K562 (cell line): ENCODE data around the gene PNPLA7. TPM values are rescaled to one million over a fixed set of nuclear protein-coding genes. Genes with fewer than 3 reads are reported as not detected.

Experiments
- ATAC-seq: fragments of 200-7000 bp; cut with Tn5 transposase; 3 replicates; pipeline ENCODE4 v1.9.1; 2020; ENCODE audit warnings: moderate library complexity
- BruUV-seq: library from RNA; stranded (reverse); fragments of 400-500 nt; replicated peaks from 2 replicates; lab custom pipeline; 2021; lab: Mats Ljungman, UMichigan
- CTCF ChIA-PET: fragments of 300-600 bp; formaldehyde crosslinking; extraction: SDS; loops from one replicate; lab custom pipeline; 2021; ENCODE audit warnings: low intra/inter-chr PET ratio; lab: Yijun Ruan, JAX
- POLR2A ChIA-PET: fragments of 300-600, 350-650 bp; sonication (Branson Sonifier 250); formaldehyde crosslinking; extraction: SDS; loops from one replicate; lab custom pipeline; 2021; ENCODE audit warnings: antibody characterized with exemption, inconsistent platforms; lab: Yijun Ruan, JAX
- DNase-seq, 4 experiments: peaks; one replicate each; pipeline versions ENCODE4 v3.0.0 to v3.0.0-alpha.2; 2011 to 2018; ENCODE audit warnings: low spot score in 3 of 4, mixed read lengths in 3 of 4; ENCODE audit errors: extremely low read depth in 1 of 4
- FAIRE-seq: peaks from 2 replicates; lab custom pipeline; 2011; peaks lifted over from hg19 to GRCh38; lab: Jason Lieb, UNC
- H2AFZ ChIP-seq: 2 replicates; pipeline ENCODE4 v1.6.0; 2011; ENCODE audit warnings: low read depth, low read length, control low read depth, inconsistent platforms
- H3K27ac ChIP-seq: fragments of 200-600 bp; 3 replicates; pipeline ENCODE4 v1.8.0; 2011; ENCODE audit warnings: low read depth, mild to moderate bottlenecking, control low read depth, inconsistent platforms, low read length, moderate library complexity, mixed read lengths; ENCODE audit errors: extremely low read depth
- H3K27me3 ChIP-seq, 2 experiments: fragments of 300-600 bp in 1 of 2; 2 replicates in 1 of 2; 3 replicates in 1 of 2; pipeline versions ENCODE4 v1.6.0 to v1.8.0; 2011; ENCODE audit warnings: inconsistent platforms in 2 of 2, low read length in 2 of 2, mild to moderate bottlenecking in 1 of 2, mixed read lengths in 1 of 2, moderate library complexity in 1 of 2; ENCODE audit not compliant: control insufficient read depth in 2 of 2, insufficient read depth in 2 of 2
- H3K36me3 ChIP-seq: fragments of 300-600 bp; 3 replicates; pipeline ENCODE4 v1.8.0; 2011; ENCODE audit warnings: mild to moderate bottlenecking, low read length, inconsistent platforms; ENCODE audit not compliant: control insufficient read depth, insufficient read depth
- H3K4me1 ChIP-seq, 2 experiments: fragments of 200-600 bp in 1 of 2; replicated peaks in 1 of 2; 2 replicates in 1 of 2; 3 replicates in 1 of 2; pipeline versions ENCODE4 v1.5.1 to v1.8.0; 2011; ENCODE audit warnings: inconsistent platforms in 2 of 2, low read length in 2 of 2, mild to moderate bottlenecking in 1 of 2, mixed read lengths in 1 of 2, moderate library complexity in 1 of 2; ENCODE audit not compliant: control insufficient read depth in 2 of 2, insufficient read depth in 2 of 2
- H3K4me2 ChIP-seq: 2 replicates; pipeline ENCODE4 v1.6.1; 2011; ENCODE audit warnings: low read length, control low read depth, inconsistent platforms, mixed read lengths; ENCODE audit not compliant: insufficient read depth
- H3K4me3 ChIP-seq: fragments of 200-600 bp; sonication (generic), shearing (Covaris generic); 2 replicates; pipeline ENCODE4 v1.5.1; 2016; ENCODE audit warnings: control low read depth, inconsistent platforms
- H3K79me2 ChIP-seq: fragments of 200-600 bp; 3 replicates; pipeline ENCODE4 v1.8.0; 2011; ENCODE audit warnings: low read length, inconsistent platforms; ENCODE audit not compliant: control insufficient read depth, insufficient read depth
- H3K9ac ChIP-seq, 2 experiments: 2 replicates each; pipeline versions ENCODE4 v1.6.0 to v1.6.1; 2011; ENCODE audit warnings: low read depth in 2 of 2, low read length in 2 of 2, control low read depth in 1 of 2, inconsistent platforms in 1 of 2, mild to moderate bottlenecking in 1 of 2, mixed read lengths in 1 of 2; ENCODE audit not compliant: insufficient read depth in 1 of 2
- H3K9me1 ChIP-seq: one replicate; pipeline ENCODE4 v1.6.0; 2011; ENCODE audit warnings: inconsistent platforms, mild to moderate bottlenecking, low read length, moderate library complexity; ENCODE audit not compliant: control insufficient read depth, insufficient read depth
- H3K9me3 ChIP-seq: replicated peaks from 2 replicates; pipeline ENCODE4 v1.5.1; 2011; ENCODE audit warnings: low read depth, low read length, inconsistent platforms; ENCODE audit not compliant: control insufficient read depth, insufficient read depth
- H4K20me1 ChIP-seq: replicated peaks from 2 replicates; pipeline ENCODE4 v1.6.1; 2011; ENCODE audit warnings: low read length, inconsistent platforms, mixed read lengths; ENCODE audit not compliant: control insufficient read depth, insufficient read depth
- GTF2F1 ChIP-seq: IDR thresholded peaks from 2 replicates; pipeline ENCODE4 v1.6.1; 2011; ENCODE audit warnings: low read depth, low read length, improper control_type of control experiment
- PATZ1 ChIP-seq: fragments of 250-450 bp; sonication (Bioruptor Pico); IDR thresholded peaks from 2 replicates; pipeline ENCODE4 v1.5.0; 2020; ENCODE audit warnings: mild to moderate bottlenecking, borderline replicate concordance
- POLR2A ChIP-seq: fragments of 450-650 bp; conservative IDR thresholded peaks from 2 replicates; pipeline ENCODE4 v1.6.1; 2016
- POLR2B ChIP-seq: fragments of 450-650 bp; IDR thresholded peaks from 2 replicates; pipeline ENCODE4 v1.6.1; 2018; ENCODE audit warnings: low read depth; ENCODE audit not compliant: partially characterized antibody
- POLR2G ChIP-seq: fragments of 200-400 bp; formaldehyde crosslinking; IDR thresholded peaks from 2 replicates; pipeline ENCODE4 v1.6.1; 2017; ENCODE audit warnings: low read depth, mild to moderate bottlenecking, antibody characterized with exemption, low read length, moderate library complexity
- POLR3A ChIP-seq: IDR thresholded peaks from 2 replicates; pipeline ENCODE4 v1.6.1; 2011; ENCODE audit warnings: borderline replicate concordance, mild to moderate bottlenecking, moderate library complexity; ENCODE audit not compliant: insufficient read length, insufficient read depth; ENCODE audit errors: extremely low read depth
- PPARD ChIP-seq: fragments of 250-450 bp; sonication (Bioruptor Pico); IDR thresholded peaks from 2 replicates; pipeline ENCODE4 v1.8.0; 2022; ENCODE audit warnings: inconsistent platforms, mild to moderate bottlenecking, moderate library complexity
- SUPT5H ChIP-seq: fragments of 450-650 bp; IDR thresholded peaks from 2 replicates; pipeline ENCODE4 v1.6.1; 2016
- TRIM25 ChIP-seq: fragments of 450-650 bp; IDR thresholded peaks from 2 replicates; pipeline ENCODE4 v1.7.0; 2016; ENCODE audit warnings: borderline replicate concordance
- WGBS: fragments of 100-300 bp; shearing (Covaris generic); methylation state at CpG from one replicate; pipeline ENCODE4 v1.1.6; 2016; ENCODE audit warnings: low coverage, mixed read lengths; ENCODE audit not compliant: insufficient coverage; ENCODE audit errors: missing lambda C conversion rate; 5-methylcytosine and 5-hydroxymethylcytosine counted together
- in situ Hi-C: fragments of 300-500 bp; cut with MboI; formaldehyde crosslinking; loops from 4 replicates; pipeline ENCODE4 v1.15.0; 2018; ENCODE audit warnings: inconsistent platforms, mixed read lengths
- intact Hi-C: fragments of 100-400 bp; cut with micrococcal nuclease; formaldehyde crosslinking; loops from 2 replicates; pipeline ENCODE4 v1.14.2; 2022
- polyA plus RNA-seq, 8 experiments: library from polyadenylated mRNA; depleted of rRNA in 4 of 8; stranded (reverse) in 5 of 8; unstranded in 3 of 8; fragments of >200 nt; fragmentation: Nextera tagmentation in 2 of 8; fragmentation: Illumina TruSeq in 1 of 8; extraction: Ambion mirVana in 2 of 8; extraction: Trizol in 1 of 8; gene quantifications; 2 replicates each; pipeline versions ENCODE4 v1.2.1 to v1.2.3, GENCODE V29; 2011 to 2014; ENCODE audit warnings: inconsistent platforms in 1 of 8, missing spikeins in 1 of 8
- total RNA-seq, 7 experiments: library from RNA; depleted of rRNA in 6 of 7; stranded (reverse); fragments of >200 nt in 6 of 7; fragmentation: Illumina TruSeq in 2 of 7; extraction: Trizol in 2 of 7; gene quantifications; 2 replicates each; pipeline versions ENCODE4 v1.2.1 to v1.2.3, GENCODE V29; 2011 to 2021; ENCODE audit warnings: low replicate concordance in 1 of 7

PNPLA7 gene
- total and polyA plus RNA-seq, 9 of the 15 experiments (the other 6 are each of a cell fraction or from before 2014, with no cell fraction given), result 0.01 to 0.85 (median 0.19) TPM; not detected in 1

GRCh38 chr9:137446851-137447471, 103.2 kb downstream of the PNPLA7 start:
- Histone ChIP-seq H4K20me1 (no peaks in the 10 kb centered on the region), H3K79me2 (no peaks in the 10 kb centered on the region), H3K4me1 (peaks cover 8 to 54% of the 10 kb centered on the region in 2 experiments; a peak in 4 of 5 replicates), H3K27me3 (no peaks in the 10 kb centered on the region), H3K9me1 (no peaks in the 10 kb centered on the region), H3K4me2 (no peak overlapping the region), H3K9ac (peak overlapping the region in 1 of 2 experiments; percentile 37; a peak in 1 of 4 replicates), H3K36me3 (peaks cover 19% of the 10 kb centered on the region; the same call in 2 of the 3 replicates), H3K9me3 (no peaks in the 10 kb centered on the region), H2AFZ (no peak overlapping the region), H3K4me3 (no peak overlapping the region), H3K27ac (no peak overlapping the region)
- no peak for FAIRE-seq
- TF ChIP-seq POLR2A (peak; percentile 49; the same call in 1 of the 2 replicates), PPARD (CRISPR knock-in tag) (no peak), SUPT5H (peak; percentile 39), GTF2F1 (no peak), POLR3A (no peak), TRIM25 (no peak), PATZ1 (CRISPR knock-in tag) (no peak), POLR2B (peak; percentile 37), POLR2G (peak; percentile 51; the same call in 1 of the 2 replicates)
- no TSS peak for BruUV-seq
- DNase-seq, result no peak
- intact Hi-C loops, result loop anchor here (5.0 to 10.0 kb wide), 2 partner anchors 88 to 145 kb away; partner anchors contain the start of gene NRARP
- 64% methylated on average over 18 of the region's 21 CpGs for WGBS
- ATAC-seq, result no peak
- ChIA-PET POLR2A (interaction anchor here (0.9 to 1.5 kb wide), 3 partner anchors 10 to 185 kb away, joined by 3 to 7 read pairs (median 3); partner anchors contain the start of gene NRARP), CTCF (interaction anchor here (1.1 kb wide), 1 partner anchor 22 kb away, joined by 4 read pairs; no protein-coding TSS in a partner anchor)
- in situ Hi-C loops, result loop anchor here (5.0 kb wide), 1 partner anchor 160 kb away; no protein-coding TSS in a partner anchor
